Neural progenitor cell (in vitro differentiated cells): Measurements from ENCODE around the gene KIFC3.

ENCODE experiments used
- EZH2 ChIP-seq: fragments of 200-600 bp; sonication (generic); IDR thresholded peaks from 2 replicates; pipeline ENCODE4 v1.6.1; 2017; ENCODE audit warnings: antibody characterized with exemption, mild to moderate bottlenecking, moderate library complexity
- EZH2phosphoT487 ChIP-seq: fragments of 200-600 bp; sonication (generic); IDR thresholded peaks from 2 replicates; pipeline ENCODE4 v1.6.1; 2017; ENCODE audit warnings: antibody characterized with exemption
- TF ChIP-seq, protein P1 (sequence below): fragments of 200-600 bp; sonication (generic); IDR thresholded peaks from 2 replicates; pipeline ENCODE4 v1.5.1; 2017; ENCODE audit warnings: antibody characterized with exemption, mild to moderate bottlenecking

DNA sequence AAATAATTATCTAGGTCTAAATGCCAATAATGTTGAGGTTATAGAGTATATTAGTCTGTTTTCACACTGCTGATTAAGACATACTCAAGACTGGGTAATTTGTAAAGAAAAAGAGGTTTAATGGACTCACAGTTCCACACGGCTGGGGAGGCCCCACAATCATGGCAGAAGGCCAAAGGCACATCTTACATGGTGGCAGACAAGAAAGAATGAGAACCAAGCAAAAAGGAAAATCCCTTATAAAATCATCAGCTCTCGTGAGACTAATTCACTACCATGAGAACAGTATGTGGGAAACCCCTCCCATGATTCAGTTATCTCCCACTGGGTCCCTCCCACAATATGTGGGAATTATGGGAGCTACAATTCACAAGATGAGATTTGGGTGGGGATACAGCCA lies 69.6 kb downstream of the KIFC3 start:
- TF ChIP-seq, protein P1, sequence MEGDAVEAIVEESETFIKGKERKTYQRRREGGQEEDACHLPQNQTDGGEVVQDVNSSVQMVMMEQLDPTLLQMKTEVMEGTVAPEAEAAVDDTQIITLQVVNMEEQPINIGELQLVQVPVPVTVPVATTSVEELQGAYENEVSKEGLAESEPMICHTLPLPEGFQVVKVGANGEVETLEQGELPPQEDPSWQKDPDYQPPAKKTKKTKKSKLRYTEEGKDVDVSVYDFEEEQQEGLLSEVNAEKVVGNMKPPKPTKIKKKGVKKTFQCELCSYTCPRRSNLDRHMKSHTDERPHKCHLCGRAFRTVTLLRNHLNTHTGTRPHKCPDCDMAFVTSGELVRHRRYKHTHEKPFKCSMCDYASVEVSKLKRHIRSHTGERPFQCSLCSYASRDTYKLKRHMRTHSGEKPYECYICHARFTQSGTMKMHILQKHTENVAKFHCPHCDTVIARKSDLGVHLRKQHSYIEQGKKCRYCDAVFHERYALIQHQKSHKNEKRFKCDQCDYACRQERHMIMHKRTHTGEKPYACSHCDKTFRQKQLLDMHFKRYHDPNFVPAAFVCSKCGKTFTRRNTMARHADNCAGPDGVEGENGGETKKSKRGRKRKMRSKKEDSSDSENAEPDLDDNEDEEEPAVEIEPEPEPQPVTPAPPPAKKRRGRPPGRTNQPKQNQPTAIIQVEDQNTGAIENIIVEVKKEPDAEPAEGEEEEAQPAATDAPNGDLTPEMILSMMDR: no peak
- TF ChIP-seq EZH2 (no peak), EZH2phosphoT487 (no peak)
